IPS-15b (cell line): Measurements from ENCODE around the gene EXOC7.

Experiments
- H3K27me3 ChIP-seq: one replicate; pipeline ENCODE4 v1.6.1; 2013; ENCODE audit warnings: low read length; ENCODE audit not compliant: control insufficient read depth, insufficient read depth
- H3K36me3 ChIP-seq: one replicate; pipeline ENCODE4 v1.6.1; 2013; ENCODE audit warnings: low read length; ENCODE audit not compliant: control insufficient read depth, insufficient read depth
- H3K4me1 ChIP-seq: one replicate; pipeline ENCODE4 v1.6.1; 2013; ENCODE audit warnings: mild to moderate bottlenecking, low read length; ENCODE audit not compliant: control insufficient read depth, insufficient read depth
- H3K4me3 ChIP-seq: one replicate; pipeline ENCODE4 v1.5.1; 2013; ENCODE audit warnings: low read depth, low read length
- H3K9ac ChIP-seq: one replicate; pipeline ENCODE4 v1.6.1; 2013; ENCODE audit warnings: low read depth, mild to moderate bottlenecking, low read length
- H3K9me3 ChIP-seq: one replicate; pipeline ENCODE4 v1.6.1; 2013; ENCODE audit warnings: mild to moderate bottlenecking, low read length; ENCODE audit not compliant: control insufficient read depth, insufficient read depth

EXOC7 gene

GRCh38 chr17:76036497-76037261 lies 66.9 kb downstream of the EXOC7 start:
- H3K9ac ChIP-seq, result no peak overlapping the region
- peaks cover 6% of the 10 kb centered on the region for H3K4me1 ChIP-seq
- peaks cover 22% of the 10 kb centered on the region for H3K36me3 ChIP-seq
- no peaks in the 10 kb centered on the region for H3K9me3 ChIP-seq
- no peak overlapping the region for H3K4me3 ChIP-seq
- no peaks in the 10 kb centered on the region for H3K27me3 ChIP-seq

DNA sequence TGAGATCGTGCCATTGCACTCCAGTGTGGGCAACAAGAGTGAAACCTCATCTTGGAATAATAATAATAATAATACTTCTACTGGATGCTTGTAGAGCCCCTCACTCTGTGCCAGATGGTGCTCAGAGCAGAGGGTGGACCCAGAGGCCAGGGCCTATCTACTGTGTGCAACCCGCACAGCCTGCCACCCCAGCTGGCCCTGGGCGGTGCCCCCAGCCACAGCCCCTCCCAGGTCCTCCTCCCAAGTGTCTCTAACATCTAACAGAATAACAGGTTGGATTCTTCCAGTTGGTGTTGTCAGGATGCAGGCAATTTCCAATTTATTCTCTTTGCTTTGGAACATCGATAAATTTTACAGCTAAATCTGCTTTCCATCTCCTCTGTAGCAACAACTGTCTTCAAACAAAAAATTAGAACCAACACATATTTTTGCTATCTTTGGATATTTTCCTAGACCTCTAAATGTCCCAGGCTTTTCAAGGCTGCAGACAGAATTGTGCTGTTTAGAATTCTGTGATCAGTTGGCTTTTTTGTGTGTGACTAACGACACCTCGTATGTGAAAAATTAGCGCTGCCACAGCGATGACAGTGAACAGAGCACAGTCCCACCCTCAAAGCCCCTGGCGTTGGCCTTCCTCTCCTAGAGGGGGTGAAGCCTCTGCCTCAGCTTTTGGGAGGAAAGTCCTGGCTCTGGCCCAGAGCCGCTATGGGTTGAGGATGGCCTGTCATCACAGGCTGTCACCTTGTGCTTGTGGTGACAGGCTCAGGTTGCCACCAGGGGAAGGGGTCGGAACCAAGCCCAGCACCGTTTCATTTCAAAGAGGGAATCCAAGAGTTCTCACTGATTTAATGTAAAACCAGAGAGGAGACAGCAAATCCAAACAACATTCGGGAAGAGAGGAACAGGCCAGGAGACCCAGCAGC lies 68.9 kb downstream of the EXOC7 start:
- no peak overlapping the region for H3K9ac ChIP-seq
- H3K4me3 ChIP-seq, result no peak overlapping the region
- H3K4me1 ChIP-seq, result peaks cover 2% of the 10 kb centered on the region
- H3K27me3 ChIP-seq, result no peaks in the 10 kb centered on the region
- H3K36me3 ChIP-seq, result peaks cover 3% of the 10 kb centered on the region
- H3K9me3 ChIP-seq, result no peaks in the 10 kb centered on the region

- Histone ChIP-seq H3K36me3 (no peaks in the 10 kb centered on the region), H3K9me3 (no peaks in the 10 kb centered on the region), H3K4me1 (peaks cover 4% of the 10 kb centered on the region), H3K27me3 (no peaks in the 10 kb centered on the region), H3K9ac (no peak overlapping the region), H3K4me3 (no peak overlapping the region)
Observed at GRCh38 chr17:76033139-76033538, 70.4 kb downstream of the EXOC7 start.

DNA sequence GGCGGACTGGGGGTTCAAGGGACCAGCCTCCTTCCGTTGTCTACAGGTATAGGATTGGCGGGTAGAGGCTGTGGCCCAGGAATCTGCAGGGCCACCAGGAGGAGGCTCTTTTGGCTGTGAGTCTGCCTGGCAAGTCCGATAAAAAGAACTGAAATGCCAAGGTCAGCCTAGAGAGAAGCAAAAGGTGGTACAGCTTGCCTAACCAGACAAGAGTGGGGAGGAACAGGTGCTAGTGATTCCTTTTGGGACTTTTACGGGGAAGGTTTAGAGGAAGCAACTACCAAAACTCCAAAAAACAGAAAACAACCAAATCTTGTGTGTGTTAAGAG lies 70.8 kb downstream of the EXOC7 start:
- H3K9ac ChIP-seq, result no peak overlapping the region
- H3K4me3 ChIP-seq, result no peak overlapping the region
- no peaks in the 10 kb centered on the region for H3K9me3 ChIP-seq
- H3K36me3 ChIP-seq, result no peaks in the 10 kb centered on the region
- H3K27me3 ChIP-seq, result no peaks in the 10 kb centered on the region
- H3K4me1 ChIP-seq, result peaks cover 4% of the 10 kb centered on the region

- Histone ChIP-seq H3K9ac (no peak overlapping the region), H3K9me3 (no peaks in the 10 kb centered on the region), H3K27me3 (no peaks in the 10 kb centered on the region), H3K4me3 (no peak overlapping the region), H3K36me3 (no peaks in the 10 kb centered on the region), H3K4me1 (peaks cover 4% of the 10 kb centered on the region)
Observed at GRCh38 chr17:76032073-76032779, 71.4 kb downstream of the EXOC7 start.
